RPMI8226 (cell line): ENCODE measurements around the gene UVRAG.

Experiments used
- DNase-seq: peaks from one replicate; pipeline ENCODE4 v3.0.0-alpha.2; 2015

The UVRAG gene

GRCh38 chr11:76124905-76125770 lies 310.1 kb downstream of the UVRAG start:
- DNase-seq = no peak

- no peak for DNase-seq
These were observed 314.7 kb downstream of the UVRAG start for GRCh38 chr11:76129729-76130128.

GRCh38 chr11:76131142-76131541 lies 316.1 kb downstream of the UVRAG start:
- DNase-seq = no peak

GRCh38 chr11:76131671-76132631 lies 316.9 kb downstream of the UVRAG start:
- no peak for DNase-seq

GRCh38 chr11:76134239-76134638 lies 319.2 kb downstream of the UVRAG start:
- DNase-seq = no peak

GRCh38 chr11:76135491-76135890 lies 320.5 kb downstream of the UVRAG start:
- DNase-seq = no peak

GRCh38 chr11:76139314-76139713 lies 324.3 kb downstream of the UVRAG start:
- DNase-seq = no peak

- DNase-seq = no peak
These were observed 326.0 kb downstream of the UVRAG start for GRCh38 chr11:76140912-76141574.

GRCh38 chr11:76141901-76142588 lies 327.0 kb downstream of the UVRAG start:
- no peak for DNase-seq

GRCh38 chr11:76143274-76143673 lies 328.3 kb downstream of the UVRAG start:
- no peak for DNase-seq

- DNase-seq = no peak
These were observed 332.2 kb downstream of the UVRAG start for GRCh38 chr11:76147106-76147740.

- DNase-seq = peak; percentile 32
These were observed 333.2 kb downstream of the UVRAG start for GRCh38 chr11:76148231-76148630.

- no peak for DNase-seq
These were observed 334.1 kb downstream of the UVRAG start for GRCh38 chr11:76148941-76149613.

GRCh38 chr11:76149713-76150112 lies 334.7 kb downstream of the UVRAG start:
- no peak for DNase-seq

- DNase-seq = no peak
These were observed 335.1 kb downstream of the UVRAG start for GRCh38 chr11:76150141-76150540.

- DNase-seq = no peak
These were observed 336.6 kb downstream of the UVRAG start for GRCh38 chr11:76151556-76152085.

GRCh38 chr11:76152086-76152681 lies 337.2 kb downstream of the UVRAG start:
- peak; percentile 93 for DNase-seq

GRCh38 chr11:76152741-76153570 lies 337.9 kb downstream of the UVRAG start:
- DNase-seq = peak; percentile 69

GRCh38 chr11:76153571-76153923 lies 338.5 kb downstream of the UVRAG start:
- DNase-seq = no peak
